Lower leg skin (tissue), 4 donors: ENCODE results near the gene HPSE. TPM values are rescaled to one million over a fixed set of nuclear protein-coding genes. Genes with fewer than 3 reads are reported as not detected.

Experiments used
- DNase-seq, 2 donors: peaks; one replicate each; pipeline ENCODE4 v3.0.0-alpha.2; 2019; ENCODE audit warnings: low spot score in 2 of 2
- H3K4me3 ChIP-seq: fragments of 200-600 bp; sonication (generic); 2 replicates; pipeline ENCODE4 v1.5.1; 2017; ENCODE audit warnings: mild to moderate bottlenecking, low read depth; ENCODE audit not compliant: poor library complexity, severe bottlenecking
- POLR2A ChIP-seq, 2 donors: fragments of 450-650 bp; IDR thresholded peaks; one replicate each; pipeline ENCODE4 v1.6.1; 2016 to 2017; ENCODE audit warnings: antibody characterized with exemption in 2 of 2, mild to moderate bottlenecking in 1 of 2, moderate library complexity in 1 of 2
- WGBS, 2 donors: methylation state at CpG; one replicate each; pipeline ENCODE4 v1.1.5; 2018; 5-methylcytosine and 5-hydroxymethylcytosine counted together
- intact Hi-C: fragments of 100-400 bp; cut with DNase I; formaldehyde crosslinking; loops from one replicate; pipeline ENCODE4 v1.15.0; 2023; ENCODE audit warnings: low total_unique reads
- total RNA-seq, 4 donors: library from RNA; depleted of rRNA; stranded (reverse); fragments of >200 nt; gene quantifications; one replicate each; pipeline ENCODE4 v1.1.0, GENCODE V29; 2016
- TF ChIP-seq, protein P1 (sequence below), 3 donors: fragments of 450-650 bp; IDR thresholded peaks; one replicate each; pipeline ENCODE4 v1.5.1; 2016; ENCODE audit warnings: antibody characterized with exemption in 3 of 3, mild to moderate bottlenecking in 3 of 3, moderate library complexity in 2 of 3

Gene HPSE
- total RNA-seq, 4 donors from 2014 or later: 7.6 to 12.5 (median 9.1) TPM

DNA sequence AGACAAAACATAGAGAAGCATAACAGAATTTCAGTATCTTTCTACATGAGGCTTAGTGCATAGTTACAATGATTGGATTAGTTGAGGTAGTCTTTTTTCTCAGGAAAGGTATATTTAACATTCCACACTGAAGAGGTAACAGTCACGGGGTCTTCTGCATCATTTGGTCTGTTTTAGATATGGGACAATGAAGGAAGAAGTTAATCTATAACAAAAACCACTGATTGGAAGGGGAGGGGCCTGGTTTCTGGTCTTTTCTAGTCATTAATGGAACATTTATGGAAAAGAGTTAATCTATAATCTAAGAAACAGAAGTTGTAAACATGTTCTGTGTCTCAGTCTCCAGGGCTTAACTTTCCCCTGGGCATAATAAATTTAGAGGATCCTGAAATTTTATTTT is 37.3 kb upstream of the HPSE start:
- DNase-seq: no peak
- no peak overlapping the region for H3K4me3 ChIP-seq
- TF ChIP-seq, protein P1, sequence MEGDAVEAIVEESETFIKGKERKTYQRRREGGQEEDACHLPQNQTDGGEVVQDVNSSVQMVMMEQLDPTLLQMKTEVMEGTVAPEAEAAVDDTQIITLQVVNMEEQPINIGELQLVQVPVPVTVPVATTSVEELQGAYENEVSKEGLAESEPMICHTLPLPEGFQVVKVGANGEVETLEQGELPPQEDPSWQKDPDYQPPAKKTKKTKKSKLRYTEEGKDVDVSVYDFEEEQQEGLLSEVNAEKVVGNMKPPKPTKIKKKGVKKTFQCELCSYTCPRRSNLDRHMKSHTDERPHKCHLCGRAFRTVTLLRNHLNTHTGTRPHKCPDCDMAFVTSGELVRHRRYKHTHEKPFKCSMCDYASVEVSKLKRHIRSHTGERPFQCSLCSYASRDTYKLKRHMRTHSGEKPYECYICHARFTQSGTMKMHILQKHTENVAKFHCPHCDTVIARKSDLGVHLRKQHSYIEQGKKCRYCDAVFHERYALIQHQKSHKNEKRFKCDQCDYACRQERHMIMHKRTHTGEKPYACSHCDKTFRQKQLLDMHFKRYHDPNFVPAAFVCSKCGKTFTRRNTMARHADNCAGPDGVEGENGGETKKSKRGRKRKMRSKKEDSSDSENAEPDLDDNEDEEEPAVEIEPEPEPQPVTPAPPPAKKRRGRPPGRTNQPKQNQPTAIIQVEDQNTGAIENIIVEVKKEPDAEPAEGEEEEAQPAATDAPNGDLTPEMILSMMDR (IDR thresholded peaks at IDR 0.05): no peak
- no peak for TF ChIP-seq POLR2A (IDR thresholded peaks at IDR 0.05)
- WGBS, 2 donors: 90 to 94% methylated on average over 1 of the region's 1 CpG
- intact Hi-C loops: no loop called here

DNA sequence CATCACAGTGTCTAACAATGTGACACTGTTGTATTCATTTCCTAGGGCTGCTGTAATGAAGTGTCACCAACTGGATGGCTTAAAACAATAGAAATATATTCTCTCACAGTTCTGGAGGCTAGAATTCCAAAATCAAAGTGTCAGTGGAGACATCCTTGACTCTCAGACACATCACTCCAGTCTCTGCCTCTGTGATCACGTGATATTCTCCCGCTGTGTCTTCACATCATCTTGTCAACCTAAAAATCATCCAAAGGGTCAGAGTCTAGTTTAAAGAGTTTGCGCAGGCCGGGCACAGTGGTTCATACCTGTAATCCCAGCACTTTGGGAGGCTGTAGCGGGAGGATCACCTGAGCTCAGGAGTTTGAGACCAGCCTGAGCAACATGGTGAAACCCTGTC is 36.6 kb upstream of the HPSE start:
- WGBS, 2 donors: 86 to 95% methylated on average over 5 of the region's 5 CpGs
- H3K4me3 ChIP-seq: no peak overlapping the region
- no peak for DNase-seq
- TF ChIP-seq, protein P1 (IDR thresholded peaks at IDR 0.05): no peak
- no peak for TF ChIP-seq POLR2A (IDR thresholded peaks at IDR 0.05)
- intact Hi-C loops: no loop called here

DNA sequence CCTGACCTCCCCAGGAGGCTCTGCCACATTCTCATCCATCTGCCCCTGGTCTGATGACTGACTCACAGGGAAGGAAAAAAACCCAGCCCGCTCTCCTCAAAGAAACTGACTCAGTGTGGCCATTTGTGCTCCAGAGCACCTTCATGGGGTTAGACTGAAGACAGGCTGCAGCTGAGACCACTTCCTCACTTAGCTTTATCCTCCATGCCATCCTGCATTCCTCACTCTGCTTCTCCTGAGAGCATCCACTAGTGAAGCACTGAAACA is 35.9 kb upstream of the HPSE start:
- intact Hi-C loops: no loop called here
- no peak for DNase-seq
- TF ChIP-seq, protein P1 (IDR thresholded peaks at IDR 0.05): no peak
- TF ChIP-seq POLR2A (IDR thresholded peaks at IDR 0.05): no peak
- WGBS, 2 donors: 75 to 95% methylated on average over 1 of the region's 1 CpG
- no peak overlapping the region for H3K4me3 ChIP-seq

DNA sequence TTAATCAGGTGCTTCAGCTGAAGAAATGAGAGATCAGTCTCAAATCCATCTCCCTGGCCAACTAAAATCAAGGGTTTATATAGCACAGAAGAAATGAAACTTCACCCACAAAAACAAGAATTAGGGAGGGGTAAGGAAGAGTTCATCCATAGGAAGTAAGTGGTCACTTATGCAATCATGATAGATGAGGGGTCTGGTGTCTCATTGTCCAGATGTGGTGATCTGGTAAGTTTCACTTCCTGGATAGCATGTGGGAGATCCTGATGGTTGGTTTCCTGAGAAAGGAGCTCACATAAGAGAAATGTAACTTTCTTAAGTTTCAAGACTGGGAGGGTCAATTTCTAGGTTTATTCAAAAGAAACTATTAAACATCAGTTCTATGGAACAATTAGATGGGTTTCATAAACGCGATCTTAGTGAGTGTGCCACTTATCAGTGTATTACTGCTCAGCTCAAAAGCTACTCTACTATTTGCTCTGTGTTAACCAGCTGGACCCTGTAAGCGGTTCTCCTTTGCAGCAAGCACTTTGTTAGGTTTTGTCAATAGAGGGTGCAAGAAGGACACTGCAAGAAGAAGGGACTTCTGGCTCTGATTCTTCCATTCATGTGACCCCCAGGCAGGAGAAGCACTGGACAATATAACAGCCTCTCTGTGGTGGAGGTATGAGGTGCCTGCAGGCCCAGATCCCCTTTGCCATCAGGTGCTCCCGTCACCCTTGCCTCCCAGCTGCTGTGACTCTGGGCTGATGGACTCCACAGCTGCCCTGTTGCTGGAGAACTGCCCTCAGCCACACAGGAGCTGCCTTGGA is 35.4 kb upstream of the HPSE start:
- TF ChIP-seq, protein P1 (IDR thresholded peaks at IDR 0.05): no peak
- TF ChIP-seq POLR2A (IDR thresholded peaks at IDR 0.05): no peak
- no peak overlapping the region for H3K4me3 ChIP-seq
- no peak for DNase-seq
- intact Hi-C loops: no loop called here
- 72 to 85% methylated on average over 4 of the region's 4 CpGs for WGBS, 2 donors

DNA sequence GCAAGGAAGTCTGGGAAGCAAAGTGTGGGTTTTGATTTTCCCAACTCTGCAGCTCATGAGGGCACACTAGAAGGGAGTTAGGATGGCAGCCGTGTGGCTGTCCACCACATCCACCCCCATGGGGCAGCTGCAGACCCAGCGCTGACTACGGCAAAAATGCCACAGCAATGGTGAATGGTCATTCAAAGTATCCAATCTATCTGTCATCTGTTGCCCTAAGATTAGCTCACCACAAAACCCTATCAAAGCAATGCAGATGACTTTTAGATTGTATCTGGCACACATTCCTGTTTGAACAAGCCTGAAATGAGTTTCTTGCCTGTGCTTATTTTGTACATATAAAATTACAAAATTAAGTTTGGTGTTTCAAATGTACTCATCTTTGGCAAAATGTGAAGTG is 29.7 kb upstream of the HPSE start:
- DNase-seq: no peak
- H3K4me3 ChIP-seq: no peak overlapping the region
- WGBS, 2 donors: 36 to 63% methylated on average over 3 of the region's 3 CpGs
- intact Hi-C loops: no loop called here
- TF ChIP-seq POLR2A (IDR thresholded peaks at IDR 0.05): no peak
- TF ChIP-seq, protein P1 (IDR thresholded peaks at IDR 0.05): no peak
